Neural cell (in vitro differentiated cells): ENCODE measurements around the gene STK32A.

Experiments
- CTCF ChIP-seq: fragments of 450-650 bp; IDR thresholded peaks from 2 replicates; pipeline ENCODE4 v1.5.1; 2014; ENCODE audit warnings: antibody characterized with exemption, mild to moderate bottlenecking, moderate library complexity; ENCODE audit not compliant: poor library complexity, severe bottlenecking
- POLR2AphosphoS5 ChIP-seq: IDR thresholded peaks from 2 replicates; pipeline ENCODE4 v1.6.1; 2012

GRCh38 chr5:147287110-147287509 lies 52.3 kb downstream of the STK32A start:
- TF ChIP-seq POLR2AphosphoS5 (peak; percentile 15), CTCF (no peak)
